ENCODE data around the gene TEAD4.

Gene TEAD4

DNA sequence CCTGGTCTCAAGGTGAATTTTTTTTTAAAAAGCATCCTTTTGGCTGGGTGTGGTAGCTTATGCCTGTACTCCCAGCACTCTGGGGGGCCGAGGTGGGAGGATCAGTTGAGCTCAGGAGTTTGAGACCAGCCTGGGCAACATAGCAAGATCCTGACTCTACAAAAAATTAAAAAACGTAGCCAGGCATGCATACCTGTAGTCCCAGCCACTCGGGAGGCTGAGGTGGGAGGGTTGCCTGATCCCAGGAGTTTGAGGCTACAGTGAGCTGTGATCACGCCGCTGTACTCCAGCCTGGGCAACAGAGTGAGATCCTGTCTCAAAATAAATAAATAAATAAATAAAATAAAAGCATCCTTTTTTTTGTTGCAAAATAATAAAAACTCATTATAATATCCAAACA, 130.4 kb downstream of the TEAD4 start:
- no peak for DNase-seq (ENCODE audit: insufficient read length)
- TF ChIP-seq TAF1 (IDR thresholded peaks at IDR 0.05; ENCODE audit: borderline replicate concordance, low read depth, low read length) (no peak), POLR2AphosphoS5 (IDR thresholded peaks at IDR 0.05; ENCODE audit: low read depth, low read length) (no peak), POLR2A (IDR thresholded peaks at IDR 0.05; ENCODE audit: low read depth, low read length) (no peak)
- FAIRE-seq = no peak

Data from GM12892 (cell line).